SK-N-SH (cell line): ENCODE measurements around the gene HOXD11. TPM values are rescaled to one million over a fixed set of nuclear protein-coding genes. Genes with fewer than 3 reads are reported as not detected.

ENCODE experiments used
- CTCF ChIA-PET: fragments of 300-600, 350-600 bp; formaldehyde crosslinking; extraction: SDS; loops from one replicate; lab custom pipeline; 2021; lab: Yijun Ruan, JAX
- POLR2A ChIA-PET: fragments of 350-600 bp; sonication (Branson Sonifier 250); formaldehyde crosslinking; extraction: SDS; loops from one replicate; lab custom pipeline; 2020; ENCODE audit warnings: antibody characterized with exemption, inconsistent platforms; lab: Yijun Ruan, JAX
- DNase-seq: peaks from one replicate; pipeline ENCODE4 v3.0.0; 2012
- H2AFZ ChIP-seq: fragments of 200-600 bp; sonication (generic); 2 replicates; pipeline ENCODE4 v1.8.1; 2016; ENCODE audit warnings: antibody characterized with exemption, mild to moderate bottlenecking, low read depth
- H3F3A ChIP-seq: fragments of 200-600 bp; sonication (generic); replicated peaks from 2 replicates; pipeline ENCODE3; 2016; ENCODE audit warnings: antibody characterized with exemption, mild to moderate bottlenecking; ENCODE audit not compliant: insufficient read depth
- H3K27ac ChIP-seq, 2 experiments: fragments of 200-500 bp in 1 of 2; fragments of 200-600 bp in 1 of 2; sonication (Bioruptor generic) in 1 of 2; sonication (generic), shearing (Covaris generic) in 1 of 2; 2 replicates each; pipeline versions ENCODE4 v1.5.1 to v1.6.1; 2014 to 2016; ENCODE audit warnings: low read depth in 2 of 2, inconsistent platforms in 1 of 2, low read length in 1 of 2, mild to moderate bottlenecking in 1 of 2, mixed read lengths in 1 of 2
- H3K27me3 ChIP-seq: fragments of 200-600 bp; sonication (generic), shearing (Covaris generic); 2 replicates; pipeline ENCODE4 v1.6.1; 2016; ENCODE audit warnings: mixed run types; ENCODE audit not compliant: insufficient read depth
- H3K36me3 ChIP-seq, 2 experiments: fragments of 200-500 bp in 1 of 2; fragments of 200-600 bp in 1 of 2; sonication (Bioruptor generic) in 1 of 2; sonication (generic) in 1 of 2; replicated peaks in 1 of 2; 2 replicates each; pipeline versions ENCODE3 to v1.5.1; 2014 to 2016; ENCODE audit warnings: low read length in 1 of 2, mild to moderate bottlenecking in 1 of 2; ENCODE audit not compliant: insufficient read depth in 2 of 2, control insufficient read depth in 1 of 2
- H3K4me1 ChIP-seq, 2 experiments: fragments of 200-500 bp in 1 of 2; fragments of 200-600 bp in 1 of 2; sonication (Bioruptor generic) in 1 of 2; sonication (generic), shearing (Covaris generic) in 1 of 2; 2 replicates each; pipeline versions ENCODE4 v1.5.1 to v1.6.1; 2014 to 2016; ENCODE audit warnings: low read depth in 1 of 2, low read length in 1 of 2, mixed run types in 1 of 2; ENCODE audit not compliant: insufficient read depth in 2 of 2, control insufficient read depth in 1 of 2
- H3K4me2 ChIP-seq: fragments of 200-600 bp; sonication (generic), shearing (Covaris generic); 2 replicates; pipeline ENCODE4 v1.6.1; 2017; ENCODE audit warnings: mixed run types
- H3K4me3 ChIP-seq, 2 experiments: fragments of 200-500 bp in 1 of 2; fragments of 200-600 bp in 1 of 2; sonication (Bioruptor generic) in 1 of 2; sonication (generic), shearing (Covaris generic) in 1 of 2; 2 replicates each; pipeline versions ENCODE4 v1.5.1 to v1.8.1; 2014 to 2016; ENCODE audit warnings: low read depth in 2 of 2, inconsistent platforms in 1 of 2, low read length in 1 of 2, mild to moderate bottlenecking in 1 of 2, mixed read lengths in 1 of 2, moderate library complexity in 1 of 2
- H3K79me2 ChIP-seq: fragments of 200-600 bp; sonication (generic); 2 replicates; pipeline ENCODE4 v1.8.1; 2017; ENCODE audit warnings: mild to moderate bottlenecking; ENCODE audit not compliant: insufficient read depth
- H3K9ac ChIP-seq: fragments of 200-600 bp; sonication (generic); 2 replicates; pipeline ENCODE4 v1.6.1; 2017; ENCODE audit warnings: mixed run types
- H3K9me2 ChIP-seq: fragments of 200-600 bp; sonication (generic); 2 replicates; pipeline ENCODE4 v1.6.1; 2017; ENCODE audit warnings: mixed run types
- H3K9me3 ChIP-seq: fragments of 200-600 bp; sonication (generic); 2 replicates; pipeline ENCODE4 v1.6.1; 2017; ENCODE audit warnings: mixed run types, mild to moderate bottlenecking, moderate library complexity
- H4K20me1 ChIP-seq: fragments of 200-600 bp; sonication (generic); 2 replicates; pipeline ENCODE4 v1.6.1; 2017; ENCODE audit warnings: mild to moderate bottlenecking, mixed run types; ENCODE audit not compliant: insufficient read depth
- CHD2 ChIP-seq: fragments of 150-350 bp; IDR thresholded peaks from 2 replicates; pipeline ENCODE4 v1.6.1; 2018; ENCODE audit warnings: low read length; ENCODE audit not compliant: partially characterized antibody
- EP300 ChIP-seq, 2 experiments: IDR thresholded peaks; 2 replicates each; pipeline versions ENCODE4 v1.4.0 to v1.6.1; 2012; ENCODE audit warnings: borderline replicate concordance in 1 of 2, low read depth in 1 of 2, low read length in 1 of 2
- FOSL2 ChIP-seq: IDR thresholded peaks from 2 replicates; pipeline ENCODE4 v1.4.0; 2012; ENCODE audit warnings: low read depth, mild to moderate bottlenecking, moderate library complexity, borderline replicate concordance
- FOXM1 ChIP-seq: IDR thresholded peaks from 2 replicates; pipeline ENCODE4 v1.4.0; 2012; ENCODE audit warnings: low read depth, mild to moderate bottlenecking
- GABPA ChIP-seq: IDR thresholded peaks from 2 replicates; pipeline ENCODE4 v1.4.0; 2012; ENCODE audit warnings: low read depth, mild to moderate bottlenecking
- IRF3 ChIP-seq: fragments of 150-350 bp; IDR thresholded peaks from 2 replicates; pipeline ENCODE4 v1.6.1; 2016; ENCODE audit warnings: mild to moderate bottlenecking, low read depth, low read length
- JUND ChIP-seq: IDR thresholded peaks from 2 replicates; pipeline ENCODE4 v1.4.0; 2012
- NFIC ChIP-seq: IDR thresholded peaks from 2 replicates; pipeline ENCODE4 v1.4.0; 2012; ENCODE audit warnings: borderline replicate concordance
- NRF1 ChIP-seq: IDR thresholded peaks from 2 replicates; pipeline ENCODE4 v1.6.1; 2012; ENCODE audit warnings: low read depth, mild to moderate bottlenecking, low read length
- PBX3 ChIP-seq: IDR thresholded peaks from 2 replicates; pipeline ENCODE4; 2012
- RAD21 ChIP-seq: IDR thresholded peaks from 2 replicates; pipeline ENCODE4 v1.6.1; 2012; ENCODE audit warnings: mild to moderate bottlenecking, low read length
- RCOR1 ChIP-seq: fragments of 150-350 bp; IDR thresholded peaks from 2 replicates; pipeline ENCODE4 v1.6.1; 2017; ENCODE audit warnings: antibody characterized with exemption, low read length
- RFX5 ChIP-seq: IDR thresholded peaks from 2 replicates; pipeline ENCODE4 v1.6.1; 2012; ENCODE audit warnings: mild to moderate bottlenecking, improper control_type of control experiment, low read length
- RXRA ChIP-seq: IDR thresholded peaks from 2 replicates; pipeline ENCODE4 v1.4.0; 2012; ENCODE audit warnings: low read depth, mild to moderate bottlenecking, borderline replicate concordance
- SMC3 ChIP-seq: IDR thresholded peaks from 2 replicates; pipeline ENCODE4 v1.6.1; 2012; ENCODE audit warnings: low read depth, low read length, improper control_type of control experiment
- TAF1 ChIP-seq: IDR thresholded peaks from 2 replicates; pipeline ENCODE4 v1.6.1; 2012; ENCODE audit warnings: low read depth, mild to moderate bottlenecking, low read length, moderate library complexity, borderline replicate concordance
- TCF12 ChIP-seq: IDR thresholded peaks from 2 replicates; pipeline ENCODE4 v1.4.0; 2012
- USF1 ChIP-seq: IDR thresholded peaks from 2 replicates; pipeline ENCODE4 v1.4.0; 2012; ENCODE audit warnings: low read depth, borderline replicate concordance
- WGBS: methylation state at CpG from one replicate; pipeline ENCODE4 v1.1.6; 2017; ENCODE audit warnings: low lambda C conversion rate; 5-methylcytosine and 5-hydroxymethylcytosine counted together
- polyA plus RNA-seq, 3 experiments: library from polyadenylated mRNA; depleted of rRNA; stranded (reverse); fragments of >200 nt; gene quantifications; 2 replicates each; pipeline ENCODE4 v1.2.3, GENCODE V29; 2012
- TF ChIP-seq, protein P1 (sequence below): fragments of 150-350 bp; IDR thresholded peaks from 2 replicates; pipeline ENCODE4 v1.6.1; 2017; ENCODE audit warnings: antibody characterized with exemption, low read length, low read depth, borderline replicate concordance
- TF ChIP-seq, protein P2 (sequence below): fragments of 200-600 bp; sonication (generic); IDR thresholded peaks from 2 replicates; pipeline ENCODE4 v1.6.1; 2017; ENCODE audit warnings: antibody characterized with exemption, mild to moderate bottlenecking, moderate library complexity
- TF ChIP-seq, protein P3 (sequence below): IDR thresholded peaks from 2 replicates; pipeline ENCODE4 v1.6.1; 2012; ENCODE audit warnings: mild to moderate bottlenecking, low read depth, low read length, moderate library complexity

HOXD11 gene
- polyA plus RNA-seq, 1 of the 3 experiments (the other 2 are of a cell fraction) = not detected

- TF ChIP-seq TAF1 = peak; percentile 85
- TF ChIP-seq RFX5 = no peak
- TF ChIP-seq GABPA = no peak
- TF ChIP-seq EP300 (IDR thresholded peaks at IDR 0.05; ENCODE audit: borderline replicate concordance in 1 of 2, low read depth in 1 of 2, low read length in 1 of 2) = peak in 1 of 2 experiments; percentile 56; a peak in 1 of 4 replicates
- TF ChIP-seq CHD2 = peak; percentile 97
- peak; percentile 32; the same call in 1 of the 2 replicates for TF ChIP-seq SMC3
- TF ChIP-seq FOXM1 = no peak
- TF ChIP-seq USF1 = no peak
- peak; percentile 16; the same call in 1 of the 2 replicates for TF ChIP-seq TCF12
- peak; percentile 64 for TF ChIP-seq RCOR1
- TF ChIP-seq, protein P1, sequence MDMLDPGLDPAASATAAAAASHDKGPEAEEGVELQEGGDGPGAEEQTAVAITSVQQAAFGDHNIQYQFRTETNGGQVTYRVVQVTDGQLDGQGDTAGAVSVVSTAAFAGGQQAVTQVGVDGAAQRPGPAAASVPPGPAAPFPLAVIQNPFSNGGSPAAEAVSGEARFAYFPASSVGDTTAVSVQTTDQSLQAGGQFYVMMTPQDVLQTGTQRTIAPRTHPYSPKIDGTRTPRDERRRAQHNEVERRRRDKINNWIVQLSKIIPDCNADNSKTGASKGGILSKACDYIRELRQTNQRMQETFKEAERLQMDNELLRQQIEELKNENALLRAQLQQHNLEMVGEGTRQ = no peak
- peak; percentile 25; the same call in 1 of the 2 replicates for TF ChIP-seq JUND
Observed at GRCh38 chr2:176128982-176129796, 22.1 kb downstream of the HOXD11 start, which contains the start of gene HOXD8 (continued).

DNA sequence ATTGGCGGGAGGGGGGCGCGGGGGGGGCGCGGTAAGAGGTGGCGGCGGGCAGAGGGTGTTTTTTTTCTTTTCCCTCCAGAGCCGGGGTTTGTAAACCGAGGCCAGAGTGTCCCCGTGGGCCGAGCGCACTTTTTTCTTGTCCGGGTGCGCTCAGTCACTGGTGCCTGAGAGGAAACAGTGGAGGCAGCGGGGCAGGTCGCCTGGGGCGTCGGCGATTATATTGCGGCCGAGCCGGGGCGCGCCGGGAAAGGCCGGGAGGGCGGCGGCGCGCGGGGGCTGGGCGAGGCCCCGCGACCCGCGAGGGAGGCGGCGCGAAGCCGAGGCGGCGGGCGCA, 22.7 kb downstream of the HOXD11 start:
- Histone ChIP-seq H2AFZ (peak overlapping the region; percentile 29; the same call in 1 of the 2 replicates), H3K4me2 (peak overlapping the region; percentile 85; the same call in 1 of the 2 replicates), H3K27me3 (no peaks in the 10 kb centered on the region), H3K79me2 (peaks cover 10% of the 10 kb centered on the region), H3K36me3 (no peaks in the 10 kb centered on the region), H4K20me1 (no peaks in the 10 kb centered on the region), H3K27ac (peak overlapping the region; percentile 62 to 63), H3K4me3 (peak overlapping the region; percentile 69), H3F3A (peaks cover 19% of the 10 kb centered on the region), H3K9me3 (no peaks in the 10 kb centered on the region), H3K4me1 (peaks cover 24 to 32% of the 10 kb centered on the region in 2 experiments), H3K9ac (peak overlapping the region; percentile 61; the same call in 1 of the 2 replicates), H3K9me2 (no peaks in the 10 kb centered on the region)
- WGBS = 19% methylated on average over 27 of the region's 43 CpGs
- ChIA-PET POLR2A (interaction anchor here (0.9 to 6.3 kb wide), 7 partner anchors 7 to 700 kb away, joined by 3 to 45 read pairs (median 14); partner anchors contain the start of gene HOXD9), CTCF (interaction anchor here (1.0 to 26.1 kb wide), 8 partner anchors 8 to 1019 kb away, joined by 3 to 1047 read pairs (median 7); no protein-coding TSS in a partner anchor)
- DNase-seq = no peak
- no peak for TF ChIP-seq IRF3
- no peak for TF ChIP-seq RXRA
- TF ChIP-seq RCOR1 = no peak
- TF ChIP-seq, protein P2, sequence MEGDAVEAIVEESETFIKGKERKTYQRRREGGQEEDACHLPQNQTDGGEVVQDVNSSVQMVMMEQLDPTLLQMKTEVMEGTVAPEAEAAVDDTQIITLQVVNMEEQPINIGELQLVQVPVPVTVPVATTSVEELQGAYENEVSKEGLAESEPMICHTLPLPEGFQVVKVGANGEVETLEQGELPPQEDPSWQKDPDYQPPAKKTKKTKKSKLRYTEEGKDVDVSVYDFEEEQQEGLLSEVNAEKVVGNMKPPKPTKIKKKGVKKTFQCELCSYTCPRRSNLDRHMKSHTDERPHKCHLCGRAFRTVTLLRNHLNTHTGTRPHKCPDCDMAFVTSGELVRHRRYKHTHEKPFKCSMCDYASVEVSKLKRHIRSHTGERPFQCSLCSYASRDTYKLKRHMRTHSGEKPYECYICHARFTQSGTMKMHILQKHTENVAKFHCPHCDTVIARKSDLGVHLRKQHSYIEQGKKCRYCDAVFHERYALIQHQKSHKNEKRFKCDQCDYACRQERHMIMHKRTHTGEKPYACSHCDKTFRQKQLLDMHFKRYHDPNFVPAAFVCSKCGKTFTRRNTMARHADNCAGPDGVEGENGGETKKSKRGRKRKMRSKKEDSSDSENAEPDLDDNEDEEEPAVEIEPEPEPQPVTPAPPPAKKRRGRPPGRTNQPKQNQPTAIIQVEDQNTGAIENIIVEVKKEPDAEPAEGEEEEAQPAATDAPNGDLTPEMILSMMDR = no peak
- TF ChIP-seq PBX3 = no peak
- TF ChIP-seq EP300 (IDR thresholded peaks at IDR 0.05; ENCODE audit: borderline replicate concordance in 1 of 2, low read depth in 1 of 2, low read length in 1 of 2) = no peak
- TF ChIP-seq NFIC = no peak
- TF ChIP-seq FOSL2 = no peak
- no peak for TF ChIP-seq NRF1
- TF ChIP-seq, protein P3, sequence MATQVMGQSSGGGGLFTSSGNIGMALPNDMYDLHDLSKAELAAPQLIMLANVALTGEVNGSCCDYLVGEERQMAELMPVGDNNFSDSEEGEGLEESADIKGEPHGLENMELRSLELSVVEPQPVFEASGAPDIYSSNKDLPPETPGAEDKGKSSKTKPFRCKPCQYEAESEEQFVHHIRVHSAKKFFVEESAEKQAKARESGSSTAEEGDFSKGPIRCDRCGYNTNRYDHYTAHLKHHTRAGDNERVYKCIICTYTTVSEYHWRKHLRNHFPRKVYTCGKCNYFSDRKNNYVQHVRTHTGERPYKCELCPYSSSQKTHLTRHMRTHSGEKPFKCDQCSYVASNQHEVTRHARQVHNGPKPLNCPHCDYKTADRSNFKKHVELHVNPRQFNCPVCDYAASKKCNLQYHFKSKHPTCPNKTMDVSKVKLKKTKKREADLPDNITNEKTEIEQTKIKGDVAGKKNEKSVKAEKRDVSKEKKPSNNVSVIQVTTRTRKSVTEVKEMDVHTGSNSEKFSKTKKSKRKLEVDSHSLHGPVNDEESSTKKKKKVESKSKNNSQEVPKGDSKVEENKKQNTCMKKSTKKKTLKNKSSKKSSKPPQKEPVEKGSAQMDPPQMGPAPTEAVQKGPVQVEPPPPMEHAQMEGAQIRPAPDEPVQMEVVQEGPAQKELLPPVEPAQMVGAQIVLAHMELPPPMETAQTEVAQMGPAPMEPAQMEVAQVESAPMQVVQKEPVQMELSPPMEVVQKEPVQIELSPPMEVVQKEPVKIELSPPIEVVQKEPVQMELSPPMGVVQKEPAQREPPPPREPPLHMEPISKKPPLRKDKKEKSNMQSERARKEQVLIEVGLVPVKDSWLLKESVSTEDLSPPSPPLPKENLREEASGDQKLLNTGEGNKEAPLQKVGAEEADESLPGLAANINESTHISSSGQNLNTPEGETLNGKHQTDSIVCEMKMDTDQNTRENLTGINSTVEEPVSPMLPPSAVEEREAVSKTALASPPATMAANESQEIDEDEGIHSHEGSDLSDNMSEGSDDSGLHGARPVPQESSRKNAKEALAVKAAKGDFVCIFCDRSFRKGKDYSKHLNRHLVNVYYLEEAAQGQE = no peak
- TF ChIP-seq RAD21 = no peak
